ENCODE data around the gene SPINT1.

GRCh38 chr15:40845511-40846284 lies 1.9 kb downstream of the SPINT1 start:
- TF ChIP-seq CTCF (conservative IDR thresholded peaks at IDR 0.05 in 1 of 2, IDR thresholded peaks at IDR 0.05 in 1 of 2; ENCODE audit: low read depth in 1 of 2, low read length in 2 of 2), result no peak
- no peak for TF ChIP-seq EZH2 (IDR thresholded peaks at IDR 0.05; ENCODE audit: low read length, missing control alignments)

Data from fibroblast of lung (primary cell).